ENCODE measurements around the gene RAD51B.

The RAD51B gene

GRCh38 chr14:68106456-68106855 lies 286.9 kb downstream of the RAD51B start:
- TF ChIP-seq, protein P1, sequence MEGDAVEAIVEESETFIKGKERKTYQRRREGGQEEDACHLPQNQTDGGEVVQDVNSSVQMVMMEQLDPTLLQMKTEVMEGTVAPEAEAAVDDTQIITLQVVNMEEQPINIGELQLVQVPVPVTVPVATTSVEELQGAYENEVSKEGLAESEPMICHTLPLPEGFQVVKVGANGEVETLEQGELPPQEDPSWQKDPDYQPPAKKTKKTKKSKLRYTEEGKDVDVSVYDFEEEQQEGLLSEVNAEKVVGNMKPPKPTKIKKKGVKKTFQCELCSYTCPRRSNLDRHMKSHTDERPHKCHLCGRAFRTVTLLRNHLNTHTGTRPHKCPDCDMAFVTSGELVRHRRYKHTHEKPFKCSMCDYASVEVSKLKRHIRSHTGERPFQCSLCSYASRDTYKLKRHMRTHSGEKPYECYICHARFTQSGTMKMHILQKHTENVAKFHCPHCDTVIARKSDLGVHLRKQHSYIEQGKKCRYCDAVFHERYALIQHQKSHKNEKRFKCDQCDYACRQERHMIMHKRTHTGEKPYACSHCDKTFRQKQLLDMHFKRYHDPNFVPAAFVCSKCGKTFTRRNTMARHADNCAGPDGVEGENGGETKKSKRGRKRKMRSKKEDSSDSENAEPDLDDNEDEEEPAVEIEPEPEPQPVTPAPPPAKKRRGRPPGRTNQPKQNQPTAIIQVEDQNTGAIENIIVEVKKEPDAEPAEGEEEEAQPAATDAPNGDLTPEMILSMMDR (IDR thresholded peaks at IDR 0.05; ENCODE audit: borderline replicate concordance, insufficient read depth, low read depth, low read length), result no peak
- no peak overlapping the region for H3K4me3 ChIP-seq (ENCODE audit: low read depth, low read length)

DNA sequence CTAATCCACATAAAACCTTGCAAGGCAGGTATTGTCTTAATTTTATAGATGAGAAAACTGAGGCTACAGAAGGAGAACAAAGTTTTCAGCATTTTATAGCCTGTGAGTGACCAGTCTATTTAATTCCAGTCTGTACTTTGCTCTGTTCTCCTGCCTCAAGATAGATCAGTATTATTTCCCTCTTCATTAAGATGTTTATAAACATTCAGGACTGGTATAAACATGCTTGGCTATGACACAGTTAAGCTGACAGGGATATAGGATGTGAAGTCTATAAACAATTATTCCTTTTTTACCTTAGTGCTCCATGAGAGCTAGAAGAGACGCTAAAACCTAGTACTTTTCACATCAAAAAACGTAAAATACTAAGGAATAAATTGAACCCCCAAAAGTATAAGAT lies 287.3 kb downstream of the RAD51B start:
- TF ChIP-seq, protein P1 (IDR thresholded peaks at IDR 0.05; ENCODE audit: borderline replicate concordance, insufficient read depth, low read depth, low read length), result no peak
- H3K4me3 ChIP-seq (ENCODE audit: low read depth, low read length), result no peak overlapping the region

- TF ChIP-seq, protein P1 (IDR thresholded peaks at IDR 0.05; ENCODE audit: borderline replicate concordance, insufficient read depth, low read depth, low read length), result no peak
- H3K4me3 ChIP-seq (ENCODE audit: low read depth, low read length), result no peak overlapping the region
Observed at GRCh38 chr14:68109132-68109900, 289.7 kb downstream of the RAD51B start.

GRCh38 chr14:68111097-68111852 lies 291.7 kb downstream of the RAD51B start:
- H3K4me3 ChIP-seq (ENCODE audit: low read depth, low read length), result no peak overlapping the region
- TF ChIP-seq, protein P1 (IDR thresholded peaks at IDR 0.05; ENCODE audit: borderline replicate concordance, insufficient read depth, low read depth, low read length), result no peak

DNA sequence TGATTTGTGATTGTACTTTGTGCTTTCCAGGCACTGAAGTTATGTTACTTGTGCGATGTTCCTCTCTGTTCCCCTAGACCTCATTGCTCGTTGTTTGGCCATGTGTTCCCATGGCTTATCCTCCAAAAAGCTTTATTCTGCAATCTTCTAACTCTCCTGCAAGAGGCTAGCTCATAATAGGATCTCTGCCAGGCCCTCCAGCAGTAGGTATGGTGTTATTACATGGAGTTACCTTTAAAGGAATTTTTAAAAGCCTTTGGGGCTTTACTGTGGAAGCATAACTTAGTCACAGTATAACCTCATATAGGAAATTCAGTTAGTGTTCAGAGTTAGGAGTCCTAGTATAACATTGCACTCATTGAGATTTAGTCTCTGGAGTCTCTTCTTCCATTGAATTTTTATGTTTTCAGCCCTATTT lies 292.3 kb downstream of the RAD51B start:
- TF ChIP-seq, protein P1 (IDR thresholded peaks at IDR 0.05; ENCODE audit: borderline replicate concordance, insufficient read depth, low read depth, low read length), result no peak
- no peak overlapping the region for H3K4me3 ChIP-seq (ENCODE audit: low read depth, low read length)

DNA sequence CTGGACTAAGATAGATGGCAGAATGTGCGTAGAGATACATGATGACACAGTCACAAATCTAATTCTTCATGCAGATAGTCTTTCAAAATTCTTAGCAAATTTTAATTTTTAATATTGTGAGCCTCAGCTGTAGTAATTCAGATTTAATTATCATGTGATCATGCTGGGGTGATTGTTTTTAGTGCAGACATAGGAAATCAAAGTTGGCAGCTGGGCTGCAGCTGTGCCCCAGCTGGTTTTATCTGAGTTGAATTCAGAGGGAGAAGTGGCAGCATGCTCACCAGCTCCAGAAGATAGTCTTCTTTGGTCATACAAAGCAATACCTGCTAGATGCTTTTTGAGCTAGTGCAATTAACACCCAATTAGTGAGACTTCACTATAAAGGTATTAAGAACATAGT lies 292.9 kb downstream of the RAD51B start:
- TF ChIP-seq, protein P1 (IDR thresholded peaks at IDR 0.05; ENCODE audit: borderline replicate concordance, insufficient read depth, low read depth, low read length), result no peak
- H3K4me3 ChIP-seq (ENCODE audit: low read depth, low read length), result no peak overlapping the region
